HepG2 (cell line): Measurements from ENCODE around the gene FAT2. TPM values are rescaled to one million over a fixed set of nuclear protein-coding genes. Genes with fewer than 3 reads are reported as not detected.

ENCODE experiments used
- ATAC-seq: fragments of 200-7000 bp; cut with Tn5 transposase; 3 replicates; pipeline ENCODE4 v1.9.1; 2020; ENCODE audit warnings: mild to moderate bottlenecking, moderate library complexity
- BruUV-seq: library from RNA; stranded (reverse); fragments of 400-500 nt; replicated peaks from 2 replicates; lab custom pipeline; 2021; lab: Mats Ljungman, UMichigan
- CTCF ChIA-PET: fragments of 300-600 bp; formaldehyde crosslinking; extraction: SDS; loops from one replicate; lab custom pipeline; 2021; ENCODE audit warnings: low total read pairs, inconsistent platforms, low intra/inter-chr PET ratio; lab: Yijun Ruan, JAX
- POLR2A ChIA-PET: fragments of 350-600 bp; sonication (Branson Sonifier 250); formaldehyde crosslinking; loops from one replicate; lab custom pipeline; 2020; ENCODE audit warnings: antibody characterized with exemption, inconsistent platforms; lab: Yijun Ruan, JAX
- DNase-seq: peaks from one replicate; pipeline ENCODE4 v3.0.0-alpha.2; 2015; ENCODE audit warnings: low spot score
- FAIRE-seq: peaks from 3 replicates; lab custom pipeline; 2011; peaks lifted over from hg19 to GRCh38; lab: Jason Lieb, UNC
- H2AFZ ChIP-seq: one replicate; pipeline ENCODE4 v1.6.1; 2011; ENCODE audit warnings: low read length, inconsistent platforms
- H3K27ac ChIP-seq: fragments of 300-600 bp; 3 replicates; pipeline ENCODE4 v1.8.0; 2011; ENCODE audit warnings: mixed run types, mild to moderate bottlenecking, mixed read lengths, low read length, inconsistent platforms; ENCODE audit not compliant: insufficient read depth; ENCODE audit errors: extremely low read length
- H3K27me3 ChIP-seq, 2 experiments: fragments of 200-600 bp in 1 of 2; 2 replicates in 1 of 2; 3 replicates in 1 of 2; pipeline versions ENCODE4 v1.6.0 to v1.8.0; 2011; ENCODE audit warnings: low read length in 2 of 2, mild to moderate bottlenecking in 2 of 2, moderate library complexity in 2 of 2, inconsistent platforms in 1 of 2; ENCODE audit not compliant: insufficient read depth in 2 of 2, control insufficient read depth in 1 of 2
- H3K36me3 ChIP-seq, 2 experiments: fragments of 200-600 bp in 1 of 2; replicated peaks in 1 of 2; 2 replicates in 1 of 2; 3 replicates in 1 of 2; pipeline versions ENCODE4 v1.5.1 to v1.8.0; 2011; ENCODE audit warnings: low read length in 2 of 2, inconsistent platforms in 1 of 2; ENCODE audit not compliant: insufficient read depth in 2 of 2, control insufficient read depth in 1 of 2
- H3K4me1 ChIP-seq: 2 replicates; pipeline ENCODE4 v1.5.1; 2012; ENCODE audit warnings: low read length, inconsistent platforms; ENCODE audit not compliant: insufficient read depth
- H3K4me2 ChIP-seq: 2 replicates; pipeline ENCODE4 v1.6.0; 2011; ENCODE audit warnings: low read depth, low read length, inconsistent platforms
- H3K4me3 ChIP-seq, 3 experiments: fragments of 200-600 bp in 1 of 3; sonication (generic), shearing (Covaris generic) in 1 of 3; replicated peaks in 1 of 3; 2 replicates each; pipeline ENCODE4 v1.5.1; 2011 to 2016; ENCODE audit warnings: low read length in 3 of 3, inconsistent platforms in 2 of 3, low read depth in 2 of 3, mild to moderate bottlenecking in 2 of 3, control low read depth in 1 of 3, mixed read lengths in 1 of 3; ENCODE audit not compliant: insufficient read depth in 1 of 3
- H3K79me2 ChIP-seq: one replicate; pipeline ENCODE4 v1.6.1; 2011; ENCODE audit warnings: low read length, inconsistent platforms; ENCODE audit not compliant: insufficient read depth
- H3K9ac ChIP-seq: 2 replicates; pipeline ENCODE4 v1.6.0; 2011; ENCODE audit warnings: mild to moderate bottlenecking, low read depth, low read length, inconsistent platforms; ENCODE audit not compliant: insufficient read depth
- H3K9me3 ChIP-seq: 2 replicates; pipeline ENCODE4 v1.5.1; 2012; ENCODE audit warnings: mild to moderate bottlenecking, low read length
- H4K20me1 ChIP-seq: 2 replicates; pipeline ENCODE4 v1.6.0; 2011; ENCODE audit warnings: inconsistent platforms, mild to moderate bottlenecking, low read length, moderate library complexity; ENCODE audit not compliant: insufficient read depth
- ATF7 ChIP-seq, 2 experiments: fragments of 450-650 bp in 1 of 2; sonication (generic) in 1 of 2; formaldehyde crosslinking in 1 of 2; IDR thresholded peaks; 2 replicates each; pipeline versions ENCODE4 v1.4.0 to v1.6.1; 2016 to 2020; ENCODE audit warnings: antibody characterized with exemption in 1 of 2, mild to moderate bottlenecking in 1 of 2, missing genetic modification reagents in 1 of 2
- ELF4 ChIP-seq: sonication (generic); formaldehyde crosslinking; IDR thresholded peaks from 2 replicates; pipeline ENCODE4 v1.5.0; 2020; ENCODE audit warnings: missing genetic modification reagents, mild to moderate bottlenecking, moderate library complexity, borderline replicate concordance
- EZH2 ChIP-seq: conservative IDR thresholded peaks from 2 replicates; pipeline ENCODE4 v1.6.1; 2012; ENCODE audit warnings: mild to moderate bottlenecking, low read depth, low read length, moderate library complexity
- KDM5B ChIP-seq: sonication (generic); formaldehyde crosslinking; IDR thresholded peaks from 2 replicates; pipeline ENCODE4 v1.4.0; 2020; ENCODE audit warnings: missing genetic modification reagents, mild to moderate bottlenecking, borderline replicate concordance
- MXD4 ChIP-seq: IDR thresholded peaks from 2 replicates; pipeline ENCODE4 v1.6.1; 2016; ENCODE audit warnings: mild to moderate bottlenecking, missing biosample characterization, missing genetic modification reagents
- PRPF4 ChIP-seq: fragments of 200-400 bp; formaldehyde crosslinking; IDR thresholded peaks from 2 replicates; pipeline ENCODE4 v1.6.1; 2016; ENCODE audit warnings: low read length, low read depth; ENCODE audit not compliant: poor library complexity, severe bottlenecking
- SMARCC2 ChIP-seq: fragments of 450-650 bp; IDR thresholded peaks from 2 replicates; pipeline ENCODE4 v1.6.1; 2017; ENCODE audit warnings: antibody characterized with exemption, mild to moderate bottlenecking
- SNAPC2 ChIP-seq: sonication (generic); formaldehyde crosslinking; IDR thresholded peaks from 2 replicates; pipeline ENCODE4 v1.8.1; 2022; ENCODE audit warnings: mild to moderate bottlenecking, missing genetic modification reagents
- ZMYM4 ChIP-seq: sonication (generic); formaldehyde crosslinking; IDR thresholded peaks from 2 replicates; pipeline ENCODE4 v1.8.1; 2023; ENCODE audit warnings: mild to moderate bottlenecking, missing genetic modification reagents
- ZNF501 ChIP-seq: sonication (generic); formaldehyde crosslinking; IDR thresholded peaks from 2 replicates; pipeline ENCODE4 v1.5.1; 2020; ENCODE audit warnings: mild to moderate bottlenecking, moderate library complexity, missing genetic modification reagents
- ZNF614 ChIP-seq: IDR thresholded peaks from 2 replicates; pipeline ENCODE4 v1.6.1; 2018; ENCODE audit warnings: missing biosample characterization, missing genetic modification reagents, inconsistent platforms, borderline replicate concordance
- ZNF781 ChIP-seq: sonication (generic); formaldehyde crosslinking; IDR thresholded peaks from 2 replicates; pipeline ENCODE4 v1.5.1; 2020; ENCODE audit warnings: borderline replicate concordance, mild to moderate bottlenecking, missing genetic modification reagents; ENCODE audit errors: not compliant biosample characterization
- WGBS: methylation state at CpG from one replicate; pipeline ENCODE4 v1.1.6; 2017; ENCODE audit warnings: low lambda C conversion rate; 5-methylcytosine and 5-hydroxymethylcytosine counted together
- in situ Hi-C: cut with HindIII; loops from 2 replicates; pipeline ENCODE4 v1.10.0; 2017; ENCODE audit warnings: low pct_unique_long_range_greater_than_20kb; ENCODE audit not compliant: extremely low pct_ligation_motif_present
- intact Hi-C: fragments of 100-400 bp; cut with micrococcal nuclease; formaldehyde crosslinking; loops from one replicate; pipeline ENCODE4 v1.10.0; 2022; ENCODE audit not compliant: unreplicated experiment
- polyA plus RNA-seq, 8 experiments: library from polyadenylated mRNA; depleted of rRNA in 3 of 8; stranded (reverse) in 7 of 8; unstranded in 1 of 8; fragments of >200 nt; fragmentation: Illumina TruSeq in 4 of 8; extraction: Trizol in 4 of 8; gene quantifications; 2 replicates each; pipeline versions ENCODE4 v1.2.1 to v1.2.3, GENCODE V29; 2011 to 2016; ENCODE audit warnings: low read depth in 4 of 8, missing spikeins in 1 of 8, mixed read lengths in 1 of 8; ENCODE audit not compliant: insufficient read depth in 1 of 8
- total RNA-seq, 5 experiments: library from RNA; depleted of rRNA; stranded (reverse); fragments of >200 nt; fragmentation: Illumina TruSeq; extraction: Trizol; gene quantifications; 2 replicates each; pipeline ENCODE4 v1.2.3, GENCODE V29; 2016; ENCODE audit warnings: low read depth in 1 of 5
- TF ChIP-seq, protein P1 (sequence below): sonication (generic); formaldehyde crosslinking; IDR thresholded peaks from 2 replicates; pipeline ENCODE4 v1.4.0; 2020; ENCODE audit warnings: missing genetic modification reagents
- TF ChIP-seq, protein P2 (sequence below): sonication (generic); formaldehyde crosslinking; IDR thresholded peaks from 2 replicates; pipeline ENCODE4 v1.4.0; 2020; ENCODE audit warnings: missing genetic modification reagents
- TF ChIP-seq, protein P3 (sequence below): IDR thresholded peaks from 2 replicates; pipeline ENCODE4 v1.6.1; 2018; ENCODE audit warnings: missing genetic modification reagents, mild to moderate bottlenecking, missing compliant biosample characterization
- TF ChIP-seq, protein P4 (sequence below): sonication (generic); formaldehyde crosslinking; IDR thresholded peaks from 2 replicates; pipeline ENCODE4 v1.4.0; 2020; ENCODE audit warnings: mild to moderate bottlenecking, missing genetic modification reagents

Gene FAT2
- total and polyA plus RNA-seq, 2 of the 13 experiments (the other 11 are each of a cell fraction or from before 2014, with no cell fraction given) = not detected

DNA sequence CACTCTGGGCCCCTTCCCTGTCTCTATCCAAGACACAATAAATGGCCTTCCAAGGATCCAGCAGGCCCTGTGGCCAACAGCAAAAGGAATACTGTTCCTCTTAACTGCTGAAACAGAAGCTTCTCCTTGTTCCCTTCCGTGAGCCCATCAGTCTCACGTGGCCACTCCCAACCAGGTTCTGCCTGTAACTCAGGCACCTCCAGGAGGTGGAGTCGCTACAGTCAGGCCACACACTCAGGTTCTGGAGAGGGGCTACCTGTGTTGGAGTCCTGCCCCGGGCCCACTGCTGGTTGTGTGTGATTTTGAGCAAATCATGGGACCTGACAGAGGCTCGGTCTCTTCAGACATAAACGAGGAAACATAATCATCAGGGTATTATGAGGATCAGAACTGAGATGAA lies 10.3 kb downstream of the FAT2 start:
- in situ Hi-C loops (no loop called here), intact Hi-C loops (no loop called here)
- H3K9ac ChIP-seq = no peak overlapping the region
- H3K4me1 ChIP-seq = no peaks in the 10 kb centered on the region
- ATAC-seq (peak; percentile 38; the same call in 1 of the 3 replicates), FAIRE-seq (no peak), DNase-seq (no peak)
- no TSS peak for BruUV-seq
- ChIA-PET CTCF (no interaction called here), POLR2A (no interaction called here)
- H3K27me3 ChIP-seq = 0 out of 5 replicates have a peak, but pooled peaks cover 0 to 7% of the 10 kb centered on the region in 2 experiments
- H3K79me2 ChIP-seq = no peaks in the 10 kb centered on the region
- H3K4me2 ChIP-seq = no peak overlapping the region
- H3K36me3 ChIP-seq = no peaks in the 10 kb centered on the region
- no peak overlapping the region for H3K27ac ChIP-seq
- WGBS = 25% methylated on average over 6 of the region's 6 CpGs
- no peak overlapping the region for H3K4me3 ChIP-seq
- no peaks in the 10 kb centered on the region for H3K9me3 ChIP-seq
- no peak overlapping the region for H2AFZ ChIP-seq
- no peaks in the 10 kb centered on the region; the same call in 1 of the 2 replicates for H4K20me1 ChIP-seq
- TF ChIP-seq ATF7 (IDR thresholded peaks at IDR 0.05) (no peak), ATF7 (CRISPR knock-in tag; IDR thresholded peaks at IDR 0.05) (no peak), ZNF501 (CRISPR knock-in tag) (no peak), ZNF614 (CRISPR knock-in tag) (no peak), ZNF781 (CRISPR knock-in tag) (no peak), ZMYM4 (no peak), SNAPC2 (CRISPR knock-in tag) (no peak), KDM5B (CRISPR knock-in tag) (no peak), MXD4 (CRISPR knock-in tag) (no peak), PRPF4 (no peak), ELF4 (CRISPR knock-in tag) (no peak), EZH2 (no peak), SMARCC2 (no peak)
- TF ChIP-seq, protein P1, sequence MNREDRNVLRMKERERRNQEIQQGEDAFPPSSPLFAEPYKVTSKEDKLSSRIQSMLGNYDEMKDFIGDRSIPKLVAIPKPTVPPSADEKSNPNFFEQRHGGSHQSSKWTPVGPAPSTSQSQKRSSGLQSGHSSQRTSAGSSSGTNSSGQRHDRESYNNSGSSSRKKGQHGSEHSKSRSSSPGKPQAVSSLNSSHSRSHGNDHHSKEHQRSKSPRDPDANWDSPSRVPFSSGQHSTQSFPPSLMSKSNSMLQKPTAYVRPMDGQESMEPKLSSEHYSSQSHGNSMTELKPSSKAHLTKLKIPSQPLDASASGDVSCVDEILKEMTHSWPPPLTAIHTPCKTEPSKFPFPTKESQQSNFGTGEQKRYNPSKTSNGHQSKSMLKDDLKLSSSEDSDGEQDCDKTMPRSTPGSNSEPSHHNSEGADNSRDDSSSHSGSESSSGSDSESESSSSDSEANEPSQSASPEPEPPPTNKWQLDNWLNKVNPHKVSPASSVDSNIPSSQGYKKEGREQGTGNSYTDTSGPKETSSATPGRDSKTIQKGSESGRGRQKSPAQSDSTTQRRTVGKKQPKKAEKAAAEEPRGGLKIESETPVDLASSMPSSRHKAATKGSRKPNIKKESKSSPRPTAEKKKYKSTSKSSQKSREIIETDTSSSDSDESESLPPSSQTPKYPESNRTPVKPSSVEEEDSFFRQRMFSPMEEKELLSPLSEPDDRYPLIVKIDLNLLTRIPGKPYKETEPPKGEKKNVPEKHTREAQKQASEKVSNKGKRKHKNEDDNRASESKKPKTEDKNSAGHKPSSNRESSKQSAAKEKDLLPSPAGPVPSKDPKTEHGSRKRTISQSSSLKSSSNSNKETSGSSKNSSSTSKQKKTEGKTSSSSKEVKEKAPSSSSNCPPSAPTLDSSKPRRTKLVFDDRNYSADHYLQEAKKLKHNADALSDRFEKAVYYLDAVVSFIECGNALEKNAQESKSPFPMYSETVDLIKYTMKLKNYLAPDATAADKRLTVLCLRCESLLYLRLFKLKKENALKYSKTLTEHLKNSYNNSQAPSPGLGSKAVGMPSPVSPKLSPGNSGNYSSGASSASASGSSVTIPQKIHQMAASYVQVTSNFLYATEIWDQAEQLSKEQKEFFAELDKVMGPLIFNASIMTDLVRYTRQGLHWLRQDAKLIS (CRISPR knock-in tag) = no peak
- TF ChIP-seq, protein P2, sequence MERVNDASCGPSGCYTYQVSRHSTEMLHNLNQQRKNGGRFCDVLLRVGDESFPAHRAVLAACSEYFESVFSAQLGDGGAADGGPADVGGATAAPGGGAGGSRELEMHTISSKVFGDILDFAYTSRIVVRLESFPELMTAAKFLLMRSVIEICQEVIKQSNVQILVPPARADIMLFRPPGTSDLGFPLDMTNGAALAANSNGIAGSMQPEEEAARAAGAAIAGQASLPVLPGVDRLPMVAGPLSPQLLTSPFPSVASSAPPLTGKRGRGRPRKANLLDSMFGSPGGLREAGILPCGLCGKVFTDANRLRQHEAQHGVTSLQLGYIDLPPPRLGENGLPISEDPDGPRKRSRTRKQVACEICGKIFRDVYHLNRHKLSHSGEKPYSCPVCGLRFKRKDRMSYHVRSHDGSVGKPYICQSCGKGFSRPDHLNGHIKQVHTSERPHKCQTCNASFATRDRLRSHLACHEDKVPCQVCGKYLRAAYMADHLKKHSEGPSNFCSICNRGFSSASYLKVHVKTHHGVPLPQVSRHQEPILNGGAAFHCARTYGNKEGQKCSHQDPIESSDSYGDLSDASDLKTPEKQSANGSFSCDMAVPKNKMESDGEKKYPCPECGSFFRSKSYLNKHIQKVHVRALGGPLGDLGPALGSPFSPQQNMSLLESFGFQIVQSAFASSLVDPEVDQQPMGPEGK (CRISPR knock-in tag) = no peak
- TF ChIP-seq, protein P3, sequence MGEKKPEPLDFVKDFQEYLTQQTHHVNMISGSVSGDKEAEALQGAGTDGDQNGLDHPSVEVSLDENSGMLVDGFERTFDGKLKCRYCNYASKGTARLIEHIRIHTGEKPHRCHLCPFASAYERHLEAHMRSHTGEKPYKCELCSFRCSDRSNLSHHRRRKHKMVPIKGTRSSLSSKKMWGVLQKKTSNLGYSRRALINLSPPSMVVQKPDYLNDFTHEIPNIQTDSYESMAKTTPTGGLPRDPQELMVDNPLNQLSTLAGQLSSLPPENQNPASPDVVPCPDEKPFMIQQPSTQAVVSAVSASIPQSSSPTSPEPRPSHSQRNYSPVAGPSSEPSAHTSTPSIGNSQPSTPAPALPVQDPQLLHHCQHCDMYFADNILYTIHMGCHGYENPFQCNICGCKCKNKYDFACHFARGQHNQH (CRISPR knock-in tag) = no peak
- TF ChIP-seq, protein P4, sequence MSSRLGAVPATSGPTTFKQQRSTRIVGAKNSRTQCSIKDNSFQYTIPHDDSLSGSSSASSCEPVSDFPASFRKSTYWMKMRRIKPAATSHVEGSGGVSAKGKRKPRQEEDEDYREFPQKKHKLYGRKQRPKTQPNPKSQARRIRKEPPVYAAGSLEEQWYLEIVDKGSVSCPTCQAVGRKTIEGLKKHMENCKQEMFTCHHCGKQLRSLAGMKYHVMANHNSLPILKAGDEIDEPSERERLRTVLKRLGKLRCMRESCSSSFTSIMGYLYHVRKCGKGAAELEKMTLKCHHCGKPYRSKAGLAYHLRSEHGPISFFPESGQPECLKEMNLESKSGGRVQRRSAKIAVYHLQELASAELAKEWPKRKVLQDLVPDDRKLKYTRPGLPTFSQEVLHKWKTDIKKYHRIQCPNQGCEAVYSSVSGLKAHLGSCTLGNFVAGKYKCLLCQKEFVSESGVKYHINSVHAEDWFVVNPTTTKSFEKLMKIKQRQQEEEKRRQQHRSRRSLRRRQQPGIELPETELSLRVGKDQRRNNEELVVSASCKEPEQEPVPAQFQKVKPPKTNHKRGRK (CRISPR knock-in tag) = no peak
